Fibroblast of skin of left biceps (primary cell): ENCODE measurements around the gene DDC.

ENCODE experiments used
- DNase-seq, 2 experiments: peaks; one replicate each; pipeline ENCODE4 v3.0.0-alpha.2; 2013; ENCODE audit warnings: low read depth in 2 of 2

The DDC gene

DNA sequence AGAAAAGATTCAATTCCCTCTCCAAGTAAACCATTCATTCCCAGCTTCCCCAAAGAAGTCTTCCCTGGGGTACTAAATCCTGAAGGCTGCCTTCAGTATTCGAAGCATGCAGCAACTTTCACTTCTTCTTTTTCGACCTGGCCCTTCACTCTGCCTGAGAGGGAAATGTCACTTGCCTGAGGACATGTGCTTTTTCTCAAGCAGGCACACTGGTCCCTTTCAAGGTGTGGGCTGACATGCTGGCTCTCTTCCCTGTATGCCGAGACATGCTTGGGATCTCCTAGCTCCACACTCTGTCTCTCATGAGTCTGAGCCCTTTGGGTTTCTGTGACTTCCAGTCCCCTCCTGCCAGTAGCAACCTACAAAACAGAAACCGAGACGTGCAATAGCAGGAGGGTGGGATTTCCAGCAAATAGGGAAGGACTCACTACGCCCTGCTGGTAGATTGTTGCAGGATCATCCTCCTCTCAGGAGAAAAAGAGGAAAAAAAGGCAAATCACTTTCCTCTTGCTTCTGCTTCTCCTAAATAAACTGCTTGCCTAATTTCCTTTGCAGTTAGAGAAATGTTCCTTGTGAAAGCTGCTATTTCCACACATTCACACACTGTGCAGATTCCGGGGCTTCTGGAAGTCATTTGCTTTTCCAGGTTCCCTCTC is 148.6 kb downstream of the DDC start:
- DNase-seq = no peak

GRCh38 chr7:50415844-50416364 is 149.3 kb downstream of the DDC start:
- no peak for DNase-seq

DNA sequence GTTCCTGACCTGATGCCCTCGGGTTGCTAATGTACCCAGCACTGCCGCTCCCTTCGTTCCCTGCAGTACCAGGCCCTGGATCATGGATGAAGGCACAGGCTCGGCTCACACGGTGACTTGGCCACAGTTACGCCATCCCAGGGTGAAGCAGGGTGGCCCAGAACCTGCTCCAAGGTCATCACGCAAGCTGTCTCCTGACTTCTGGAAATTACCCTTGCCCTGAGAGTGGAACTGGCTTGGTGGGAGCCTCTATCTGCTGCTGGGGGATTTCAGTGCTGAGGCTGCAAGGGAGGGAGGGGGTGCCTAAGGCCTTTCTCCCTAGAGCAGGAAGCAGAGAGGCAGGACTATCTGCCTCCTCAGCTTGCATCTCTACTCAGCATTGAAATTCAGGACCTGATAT is 151.6 kb downstream of the DDC start:
- no peak for DNase-seq

- no peak for DNase-seq
Measured at GRCh38 chr7:50412973-50413372, 152.2 kb downstream of the DDC start.

DNA sequence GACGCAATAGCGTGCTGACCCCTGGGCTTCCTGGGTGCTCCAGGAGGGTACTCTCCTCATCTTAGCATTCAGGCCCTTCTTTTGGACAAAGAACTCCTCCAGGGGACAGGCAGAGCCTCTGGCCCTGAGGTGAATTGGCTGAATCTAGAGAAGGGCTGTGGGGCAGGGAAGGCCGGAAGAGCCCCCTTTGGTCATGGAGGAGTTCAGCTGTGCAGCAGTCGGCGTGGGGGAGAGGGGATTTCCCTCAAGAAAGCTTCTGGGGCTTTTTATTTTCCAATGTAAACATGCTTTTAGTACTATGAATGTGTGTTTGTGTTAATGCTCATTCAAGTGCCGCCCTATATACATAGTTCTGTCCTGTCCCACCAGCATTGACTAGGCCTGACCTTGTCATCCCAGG is 153.9 kb downstream of the DDC start:
- DNase-seq = no peak

GRCh38 chr7:50409856-50410745 is 155.1 kb downstream of the DDC start:
- no peak for DNase-seq
